H1 (cell line): ENCODE data around the gene APAF1. TPM values are rescaled to one million over a fixed set of nuclear protein-coding genes. Genes with fewer than 3 reads are reported as not detected.

Experiments
- CTCF ChIA-PET: fragments of 300-600 bp; sonication (Branson Sonifier 250); formaldehyde crosslinking; loops from one replicate; lab custom pipeline; 2021; ENCODE audit not compliant: partially characterized antibody; lab: Charles Lee
- POLR2A ChIA-PET: fragments of 300-600 bp; sonication (Branson Sonifier 250); formaldehyde crosslinking; loops from one replicate; lab custom pipeline; 2021; ENCODE audit warnings: inconsistent platforms; ENCODE audit not compliant: partially characterized antibody; lab: Charles Lee
- DNase-seq, 2 experiments: peaks; one replicate each; pipeline versions ENCODE4 v3.0.0 to v3.0.0-alpha.2; 2010 to 2022; ENCODE audit warnings: low spot score in 2 of 2, low read depth in 1 of 2, mixed read lengths in 1 of 2
- FAIRE-seq: peaks from 2 replicates; lab custom pipeline; 2011; peaks lifted over from hg19 to GRCh38; lab: Jason Lieb, UNC
- H2AFZ ChIP-seq: 2 replicates; pipeline ENCODE4 v1.8.1; 2012; ENCODE audit warnings: low read length, inconsistent platforms
- H2AK5ac ChIP-seq: 2 replicates; pipeline ENCODE4 v1.6.1; 2013; ENCODE audit warnings: low read depth, low read length
- H2BK120ac ChIP-seq: replicated peaks from 2 replicates; pipeline ENCODE3; 2013; ENCODE audit warnings: low read depth, low read length, inconsistent platforms
- H2BK12ac ChIP-seq: 2 replicates; pipeline ENCODE4 v1.6.1; 2013; ENCODE audit warnings: low read depth, low read length
- H2BK15ac ChIP-seq: 2 replicates; pipeline ENCODE4 v1.6.1; 2013; ENCODE audit warnings: low read length
- H2BK20ac ChIP-seq: 2 replicates; pipeline ENCODE4 v1.6.1; 2013; ENCODE audit warnings: low read length
- H2BK5ac ChIP-seq: 2 replicates; pipeline ENCODE4 v1.6.1; 2013; ENCODE audit warnings: low read depth, low read length
- H3K14ac ChIP-seq: 2 replicates; pipeline ENCODE4 v1.6.1; 2013; ENCODE audit warnings: inconsistent platforms; ENCODE audit not compliant: insufficient read length
- H3K18ac ChIP-seq: 2 replicates; pipeline ENCODE4 v1.6.1; 2013; ENCODE audit warnings: low read length; ENCODE audit errors: extremely low read depth
- H3K23ac ChIP-seq: 2 replicates; pipeline ENCODE4 v1.6.1; 2013; ENCODE audit warnings: inconsistent platforms; ENCODE audit not compliant: insufficient read length
- H3K23me2 ChIP-seq: 2 replicates; pipeline ENCODE4 v1.6.1; 2013; ENCODE audit warnings: low read depth, low read length
- H3K27ac ChIP-seq: 2 replicates; pipeline ENCODE4 v1.6.1; 2011; ENCODE audit warnings: low read depth, low read length, inconsistent platforms
- H3K27me3 ChIP-seq, 4 experiments: replicated peaks in 1 of 4; 1 replicate in 1 of 4; 2 replicates in 3 of 4; pipeline versions ENCODE4 v1.6.1 to v1.8.1; 2011 to 2013; ENCODE audit warnings: low read length in 3 of 4, mild to moderate bottlenecking in 3 of 4, inconsistent platforms in 2 of 4, mixed read lengths in 2 of 4, moderate library complexity in 1 of 4; ENCODE audit not compliant: control insufficient read depth in 3 of 4, insufficient read depth in 3 of 4; ENCODE audit errors: extremely low read depth in 1 of 4
- H3K36me3 ChIP-seq, 4 experiments: 2 replicates each; pipeline versions ENCODE4 v1.6.1 to v1.8.1; 2011 to 2013; ENCODE audit warnings: mild to moderate bottlenecking in 4 of 4, low read length in 3 of 4, moderate library complexity in 2 of 4, control low read depth in 1 of 4, inconsistent platforms in 1 of 4; ENCODE audit not compliant: insufficient read depth in 4 of 4, control insufficient read depth in 2 of 4
- H3K4ac ChIP-seq: replicated peaks from 2 replicates; pipeline ENCODE3; 2013; ENCODE audit warnings: low read length, low read depth, mixed read lengths, inconsistent platforms; ENCODE audit not compliant: insufficient read length
- H3K4me1 ChIP-seq, 4 experiments: replicated peaks in 1 of 4; 1 replicate in 1 of 4; 2 replicates in 3 of 4; pipeline versions ENCODE4 v1.6.1 to v1.8.1; 2011 to 2013; ENCODE audit warnings: low read length in 3 of 4, inconsistent platforms in 2 of 4, mixed read lengths in 1 of 4; ENCODE audit not compliant: insufficient read depth in 4 of 4, control insufficient read depth in 3 of 4
- H3K4me2 ChIP-seq, 2 experiments: 2 replicates each; pipeline versions ENCODE4 v1.6.1 to v1.8.1; 2011 to 2013; ENCODE audit warnings: low read depth in 2 of 2, low read length in 2 of 2, control low read depth in 1 of 2, inconsistent platforms in 1 of 2, mild to moderate bottlenecking in 1 of 2; ENCODE audit not compliant: insufficient read depth in 1 of 2
- H3K4me3 ChIP-seq, 4 experiments: fragments of 200-600, 300-600 bp in 1 of 4; sonication (generic), shearing (Covaris generic), sonication (Bioruptor Twin) in 1 of 4; 2 replicates each; pipeline versions ENCODE4 v1.5.1 to v1.8.1; 2011 to 2016; ENCODE audit warnings: low read length in 4 of 4, low read depth in 3 of 4, control low read depth in 2 of 4, inconsistent platforms in 2 of 4, mild to moderate bottlenecking in 2 of 4, mixed read lengths in 1 of 4, moderate library complexity in 1 of 4; ENCODE audit not compliant: insufficient read depth in 2 of 4; ENCODE audit errors: extremely low read depth in 1 of 4
- H3K56ac ChIP-seq: replicated peaks from 2 replicates; pipeline ENCODE3; 2013; ENCODE audit warnings: low read depth, mild to moderate bottlenecking, mixed read lengths, low read length, inconsistent platforms; ENCODE audit not compliant: insufficient read length
- H3K79me1 ChIP-seq: 2 replicates; pipeline ENCODE4 v1.6.1; 2013; ENCODE audit warnings: low read depth, low read length, control low read depth
- H3K79me2 ChIP-seq, 2 experiments: 2 replicates each; pipeline versions ENCODE4 v1.6.1 to v1.8.1; 2012 to 2013; ENCODE audit warnings: low read length in 2 of 2, mild to moderate bottlenecking in 2 of 2, inconsistent platforms in 1 of 2; ENCODE audit not compliant: insufficient read depth in 2 of 2, control insufficient read depth in 1 of 2
- H3K9ac ChIP-seq, 4 experiments: replicated peaks in 1 of 4; 1 replicate in 1 of 4; 2 replicates in 3 of 4; pipeline versions ENCODE4 v1.6.1 to v1.8.1; 2011 to 2013; ENCODE audit warnings: low read depth in 3 of 4, low read length in 3 of 4, control low read depth in 2 of 4, mild to moderate bottlenecking in 2 of 4, moderate library complexity in 2 of 4, inconsistent platforms in 1 of 4; ENCODE audit errors: extremely low read depth in 1 of 4
- H3K9me3 ChIP-seq, 2 experiments: 2 replicates each; pipeline versions ENCODE4 v1.6.1 to v1.8.1; 2012 to 2013; ENCODE audit warnings: mild to moderate bottlenecking in 2 of 2, moderate library complexity in 2 of 2, control low read depth in 1 of 2, inconsistent platforms in 1 of 2, low read depth in 1 of 2, low read length in 1 of 2, mixed read lengths in 1 of 2; ENCODE audit not compliant: insufficient read depth in 2 of 2
- H4K20me1 ChIP-seq, 2 experiments: replicated peaks in 1 of 2; 2 replicates each; pipeline versions ENCODE3 to v1.8.1; 2011 to 2013; ENCODE audit warnings: inconsistent platforms in 2 of 2, low read length in 2 of 2, mild to moderate bottlenecking in 1 of 2; ENCODE audit not compliant: insufficient read depth in 2 of 2, control insufficient read depth in 1 of 2
- H4K5ac ChIP-seq: 2 replicates; pipeline ENCODE4 v1.6.1; 2013; ENCODE audit warnings: low read length, low read depth, mixed read lengths, inconsistent platforms; ENCODE audit not compliant: insufficient read length
- H4K8ac ChIP-seq: 2 replicates; pipeline ENCODE4 v1.8.0; 2013; ENCODE audit warnings: mild to moderate bottlenecking, moderate library complexity, low read length, inconsistent platforms; ENCODE audit not compliant: insufficient read depth; ENCODE audit errors: extremely low read depth
- H4K91ac ChIP-seq: replicated peaks from 2 replicates; pipeline ENCODE3; 2013; ENCODE audit warnings: low read length, mixed read lengths, inconsistent platforms; ENCODE audit not compliant: insufficient read length
- SIRT6 ChIP-seq: IDR thresholded peaks from one replicate; pipeline ENCODE4 v1.7.1; 2012; ENCODE audit warnings: low read length, inconsistent platforms
- WGBS, 2 experiments: shearing (Covaris generic) in 1 of 2; methylation state at CpG; one replicate each; pipeline versions ENCODE4 v1.1.6 to v1.1.7; 2013 to 2015; ENCODE audit warnings: low lambda C conversion rate in 2 of 2, mixed read lengths in 2 of 2, inconsistent platforms in 1 of 2, low coverage in 1 of 2, missing lambda C conversion rate in 1 of 2; ENCODE audit not compliant: insufficient replicate concordance in 2 of 2, insufficient coverage in 1 of 2, insufficient read length in 1 of 2; ENCODE audit errors: extremely low coverage in 1 of 2, missing lambda C conversion rate in 1 of 2; 5-methylcytosine and 5-hydroxymethylcytosine counted together
- polyA plus RNA-seq, 7 experiments: library from polyadenylated mRNA; depleted of rRNA in 3 of 7; stranded (reverse) in 5 of 7; unstranded in 2 of 7; fragments of >200 nt in 5 of 7; fragments of 200-250 nt in 2 of 7; gene quantifications; 1 replicate in 5 of 7; 2 replicates in 1 of 7; 4 replicates in 1 of 7; pipeline versions ENCODE4 v1.2.1 to v1.2.3, GENCODE V29; 2011 to 2013; ENCODE audit warnings: missing spikeins in 2 of 7, mixed read lengths in 2 of 7
- total RNA-seq: library from RNA; stranded (reverse); fragmentation: NEBNext Ultra II Directional; extraction: Animal tissue kit (Norgen Biotek cat#: 25700); gene quantifications from 2 replicates; pipeline ENCODE4 v1.2.1, GENCODE V29; 2021

Gene APAF1
- total and polyA plus RNA-seq, 2 of the 8 experiments (the other 6 are each of a cell fraction or from before 2014, with no cell fraction given) = 4.7 to 22.6 TPM

DNA sequence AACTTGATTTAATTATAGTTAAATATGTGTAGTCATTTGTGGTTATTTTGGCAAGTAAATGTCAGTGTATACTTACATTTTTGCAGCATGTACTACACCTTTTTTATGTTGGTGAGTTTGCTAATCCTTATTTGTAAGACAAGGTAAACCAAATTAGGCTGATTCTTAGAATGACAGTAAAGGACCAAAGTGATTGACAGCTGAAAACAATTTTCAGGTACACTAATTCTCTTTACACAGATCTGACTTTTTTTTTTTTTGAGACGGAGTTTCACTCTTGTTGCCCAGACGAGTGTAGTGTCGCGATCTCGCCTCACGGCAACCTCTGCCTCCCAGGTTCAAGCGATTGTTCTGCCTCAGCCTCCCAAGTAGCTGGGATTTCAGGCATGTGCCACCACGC lies 43.2 kb upstream of the APAF1 start:
- Histone ChIP-seq H2BK15ac (no peak overlapping the region), H2BK20ac (no peak overlapping the region), H4K20me1 (peaks cover 5 to 8% of the 10 kb centered on the region in 2 experiments), H3K56ac (no peak overlapping the region), H3K9ac (no peak overlapping the region), H3K79me2 (peaks cover 0 to 9% of the 10 kb centered on the region in 2 experiments; a peak in 2 of 4 replicates), H3K9me3 (no peaks in the 10 kb centered on the region), H2AK5ac (no peak overlapping the region), H3K18ac (no peak overlapping the region), H3K4me2 (no peak overlapping the region), H3K4ac (no peak overlapping the region), H3K27me3 (no peaks in the 10 kb centered on the region), H4K5ac (no peak overlapping the region), H3K27ac (no peak overlapping the region), H3K4me3 (no peak overlapping the region), H3K23me2 (no peaks in the 10 kb centered on the region), H2BK120ac (no peak overlapping the region), H2BK12ac (no peak overlapping the region), H3K14ac (no peak overlapping the region), H2BK5ac (no peak overlapping the region), H3K4me1 (no peaks in the 10 kb centered on the region), H3K79me1 (no peaks in the 10 kb centered on the region), H3K23ac (no peak overlapping the region), H4K8ac (no peak overlapping the region), H4K91ac (no peak overlapping the region), H2AFZ (no peak overlapping the region), H3K36me3 (peaks cover 23 to 72% (median 55%) of the 10 kb centered on the region in 4 experiments)
- ChIA-PET POLR2A (interaction anchor here (1.8 to 6.5 kb wide), 2 partner anchors 7 to 9 kb away, joined by 7 to 48 read pairs; partner anchors contain the start of gene SLC25A3), CTCF (interaction anchor here (0.7 to 1.4 kb wide), 3 partner anchors 9 to 1743 kb away, joined by 3 to 4 read pairs (median 3); no protein-coding TSS in a partner anchor)
- no peak for TF ChIP-seq SIRT6
- 96% methylated on average over 8 of the region's 8 CpGs; no CpG with 5 or more reads in 1 of the 2 experiments for WGBS, 2 experiments
- FAIRE-seq (no peak), DNase-seq (no peak)
